GM19328 (cell line): ENCODE results near the gene FMNL3.
A peak's percentile ranks its signal among the peaks of the same experiment; 100 is the strongest.
"Not testable (repeated sequence)": the region's sequence is repeated elsewhere in the genome, so short reads cannot be mapped to it uniquely, and the experiment has no call there.

Experiments used
- ATAC-seq: cut with Tn5 transposase; IDR thresholded peaks from one replicate; pipeline ENCODE4 v1.9.1; 2021; ENCODE audit warnings: mild to moderate bottlenecking, moderate library complexity; ENCODE audit not compliant: unreplicated experiment

Gene FMNL3, protein sequence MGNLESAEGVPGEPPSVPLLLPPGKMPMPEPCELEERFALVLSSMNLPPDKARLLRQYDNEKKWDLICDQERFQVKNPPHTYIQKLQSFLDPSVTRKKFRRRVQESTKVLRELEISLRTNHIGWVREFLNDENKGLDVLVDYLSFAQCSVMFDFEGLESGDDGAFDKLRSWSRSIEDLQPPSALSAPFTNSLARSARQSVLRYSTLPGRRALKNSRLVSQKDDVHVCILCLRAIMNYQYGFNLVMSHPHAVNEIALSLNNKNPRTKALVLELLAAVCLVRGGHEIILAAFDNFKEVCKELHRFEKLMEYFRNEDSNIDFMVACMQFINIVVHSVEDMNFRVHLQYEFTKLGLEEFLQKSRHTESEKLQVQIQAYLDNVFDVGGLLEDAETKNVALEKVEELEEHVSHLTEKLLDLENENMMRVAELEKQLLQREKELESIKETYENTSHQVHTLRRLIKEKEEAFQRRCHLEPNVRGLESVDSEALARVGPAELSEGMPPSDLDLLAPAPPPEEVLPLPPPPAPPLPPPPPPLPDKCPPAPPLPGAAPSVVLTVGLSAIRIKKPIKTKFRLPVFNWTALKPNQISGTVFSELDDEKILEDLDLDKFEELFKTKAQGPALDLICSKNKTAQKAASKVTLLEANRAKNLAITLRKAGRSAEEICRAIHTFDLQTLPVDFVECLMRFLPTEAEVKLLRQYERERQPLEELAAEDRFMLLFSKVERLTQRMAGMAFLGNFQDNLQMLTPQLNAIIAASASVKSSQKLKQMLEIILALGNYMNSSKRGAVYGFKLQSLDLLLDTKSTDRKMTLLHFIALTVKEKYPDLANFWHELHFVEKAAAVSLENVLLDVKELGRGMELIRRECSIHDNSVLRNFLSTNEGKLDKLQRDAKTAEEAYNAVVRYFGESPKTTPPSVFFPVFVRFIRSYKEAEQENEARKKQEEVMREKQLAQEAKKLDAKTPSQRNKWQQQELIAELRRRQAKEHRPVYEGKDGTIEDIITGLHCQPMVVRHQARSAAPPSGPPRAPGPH

DNA sequence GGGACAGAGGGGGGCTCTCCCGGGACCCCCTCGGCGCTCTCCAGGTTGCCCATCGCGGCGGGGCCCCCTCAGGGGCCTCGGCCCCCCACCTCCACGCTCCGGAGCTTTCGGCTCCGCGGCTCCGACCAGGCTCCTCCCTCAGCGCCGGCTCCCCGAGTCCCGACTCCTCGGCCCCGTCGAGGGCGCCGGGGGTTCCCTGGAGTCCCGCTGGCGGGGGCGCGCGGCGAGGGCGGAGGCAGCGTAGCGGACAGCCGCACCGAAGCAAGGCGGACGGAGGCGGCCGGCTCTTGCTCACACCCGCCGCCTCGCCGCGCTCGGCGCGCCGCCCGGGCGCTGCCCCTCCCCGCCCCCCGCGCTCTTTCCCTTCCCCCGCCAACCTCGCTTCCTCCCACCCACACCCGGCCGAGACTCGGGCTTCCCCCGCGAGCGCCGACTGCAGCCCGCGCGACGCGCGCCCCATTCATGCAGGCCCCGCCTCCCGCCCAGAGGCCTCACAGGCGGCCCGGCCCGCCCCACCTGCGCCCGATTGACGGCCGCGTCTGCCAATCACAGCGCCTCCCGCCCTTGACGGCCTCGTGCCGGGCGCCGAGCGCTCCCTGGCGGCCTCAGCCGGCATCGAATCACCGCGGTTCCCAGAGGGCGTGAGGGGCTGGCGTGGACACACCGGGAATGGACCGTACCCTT is at the start of gene FMNL3:
Gene FMNL3, minus strand, starts transcription at position 278 of the 684 bp plus-strand sequence. Its CDS starts 225 bp downstream, at position 53.
- ATAC-seq = peak; percentile 81

DNA sequence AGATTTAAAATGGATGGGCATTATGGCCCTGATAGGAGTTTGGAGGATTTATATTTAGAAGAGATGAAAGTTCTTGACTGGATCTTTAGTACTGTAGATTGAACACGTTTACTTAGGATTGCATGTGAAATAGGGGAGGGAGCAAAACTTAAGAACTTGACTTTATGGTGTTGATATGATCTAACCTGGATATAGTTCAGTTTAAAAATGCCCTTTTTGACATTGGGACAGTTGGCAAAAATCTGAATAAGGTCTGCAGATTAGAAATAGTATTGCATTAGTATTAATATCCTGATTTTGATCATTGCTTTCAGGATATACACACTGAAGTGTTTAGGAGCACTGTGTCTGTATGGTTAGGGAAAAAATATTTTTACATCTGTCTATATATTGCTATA is 43.8 kb upstream of the FMNL3 start:
- ATAC-seq = no peak

DNA sequence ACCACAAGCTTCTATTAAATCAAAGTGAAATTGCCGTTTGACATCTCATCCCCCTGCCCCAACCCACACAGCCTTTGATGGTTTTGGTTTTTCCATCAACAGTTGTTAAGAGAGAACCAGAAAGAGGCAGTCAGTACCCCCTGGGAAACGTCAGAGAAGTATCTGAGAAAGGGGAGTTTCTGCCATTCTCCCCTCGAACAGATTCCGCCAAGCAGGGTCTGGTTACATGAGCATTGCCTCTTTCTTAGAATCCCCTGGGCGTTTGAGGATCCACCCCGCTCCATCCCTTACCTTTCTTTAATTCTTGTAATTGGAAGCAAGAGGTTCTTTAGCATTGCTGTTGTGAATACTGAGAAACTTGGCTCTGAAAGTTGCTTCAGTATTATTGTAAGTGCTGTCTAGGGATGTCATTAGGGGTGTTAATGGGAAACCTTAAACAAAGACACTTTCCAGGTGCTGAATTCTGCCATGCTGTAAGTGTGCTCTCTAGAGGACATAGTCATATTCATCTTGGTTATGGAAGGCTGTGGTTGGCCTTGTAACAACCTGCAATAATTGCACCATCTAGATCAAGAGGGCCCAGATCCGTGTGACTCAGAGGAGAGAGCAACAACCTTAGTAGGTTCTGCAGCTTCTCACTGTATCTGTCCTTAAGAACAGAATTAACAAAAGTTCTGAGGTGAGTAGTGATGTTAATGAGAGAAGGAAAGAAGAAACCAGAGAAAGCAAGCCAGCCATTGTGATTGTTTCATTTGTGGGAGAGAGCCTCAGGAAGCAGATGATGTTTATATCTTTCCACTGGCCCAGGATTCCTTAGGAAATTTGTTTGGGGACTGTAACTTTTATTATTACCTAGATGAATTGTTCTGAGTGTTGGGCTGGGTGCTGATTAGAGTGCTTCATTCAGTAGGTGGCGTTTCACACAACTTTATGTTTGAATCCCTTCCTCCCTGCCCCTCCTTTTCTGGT is 43.1 kb upstream of the FMNL3 start:
- ATAC-seq = no peak

DNA sequence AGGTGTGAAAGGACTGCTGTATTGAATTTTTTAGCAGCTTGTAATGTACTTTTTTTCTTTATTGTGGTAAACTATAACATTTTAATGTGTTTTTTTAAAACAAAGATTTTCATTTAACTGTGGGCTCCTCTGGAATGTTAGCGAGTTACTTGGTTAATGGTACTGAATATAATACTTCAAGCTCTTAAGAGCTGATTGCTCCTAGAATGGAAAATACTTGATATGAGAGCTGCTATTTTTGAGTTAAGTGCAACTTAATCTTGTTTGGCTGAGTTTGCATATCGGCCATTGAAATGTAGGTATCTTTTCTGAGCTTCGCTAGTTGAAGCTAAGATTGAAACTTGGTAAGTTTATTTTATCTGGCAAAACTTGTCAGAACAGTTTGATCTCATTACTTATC is 41.6 kb upstream of the FMNL3 start:
- no peak for ATAC-seq

DNA sequence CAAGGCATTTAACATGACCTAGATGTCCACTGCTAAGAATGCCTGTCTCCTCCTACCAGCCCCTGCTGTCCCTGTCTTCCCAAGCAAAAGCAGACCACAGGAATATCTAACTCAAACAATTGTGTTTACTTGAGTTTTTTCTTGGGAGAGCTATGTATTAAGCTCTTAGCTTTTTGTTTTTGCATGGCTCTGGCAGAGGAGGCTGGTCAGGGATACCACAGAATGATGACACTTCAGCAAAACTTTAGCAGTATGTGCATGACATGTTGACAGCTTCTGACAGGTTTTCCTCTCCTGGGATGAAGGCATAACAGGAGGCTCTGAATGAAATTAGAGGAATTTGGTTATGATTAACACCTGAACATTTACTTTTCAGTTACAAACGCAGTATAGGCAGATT is 41.1 kb upstream of the FMNL3 start:
- no peak for ATAC-seq

DNA sequence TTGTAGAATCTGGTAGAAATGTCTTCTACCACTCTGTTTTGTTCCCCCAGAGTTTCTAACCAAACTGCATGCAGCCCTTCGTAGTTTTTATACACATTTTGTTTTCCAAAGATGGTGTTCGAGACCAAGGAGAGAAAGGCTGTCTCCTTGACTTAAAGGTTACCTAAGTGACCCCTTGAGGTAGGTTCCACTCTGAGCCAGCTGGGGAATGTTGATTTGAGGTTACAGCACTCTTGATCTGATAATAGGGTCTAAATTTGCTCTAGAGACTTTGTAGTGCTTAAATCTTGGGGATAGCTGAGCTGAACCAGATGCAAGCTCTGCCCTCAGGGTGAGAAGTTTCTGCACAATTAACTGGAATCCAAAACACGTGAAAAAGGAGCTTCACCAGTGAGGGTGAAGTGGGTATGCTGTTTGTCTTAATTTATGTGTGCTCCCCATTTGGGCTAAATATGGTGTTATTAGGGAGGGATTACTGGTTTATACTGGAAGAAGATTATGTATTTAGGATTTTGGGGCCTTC is 37.2 kb upstream of the FMNL3 start:
- ATAC-seq = no peak

DNA sequence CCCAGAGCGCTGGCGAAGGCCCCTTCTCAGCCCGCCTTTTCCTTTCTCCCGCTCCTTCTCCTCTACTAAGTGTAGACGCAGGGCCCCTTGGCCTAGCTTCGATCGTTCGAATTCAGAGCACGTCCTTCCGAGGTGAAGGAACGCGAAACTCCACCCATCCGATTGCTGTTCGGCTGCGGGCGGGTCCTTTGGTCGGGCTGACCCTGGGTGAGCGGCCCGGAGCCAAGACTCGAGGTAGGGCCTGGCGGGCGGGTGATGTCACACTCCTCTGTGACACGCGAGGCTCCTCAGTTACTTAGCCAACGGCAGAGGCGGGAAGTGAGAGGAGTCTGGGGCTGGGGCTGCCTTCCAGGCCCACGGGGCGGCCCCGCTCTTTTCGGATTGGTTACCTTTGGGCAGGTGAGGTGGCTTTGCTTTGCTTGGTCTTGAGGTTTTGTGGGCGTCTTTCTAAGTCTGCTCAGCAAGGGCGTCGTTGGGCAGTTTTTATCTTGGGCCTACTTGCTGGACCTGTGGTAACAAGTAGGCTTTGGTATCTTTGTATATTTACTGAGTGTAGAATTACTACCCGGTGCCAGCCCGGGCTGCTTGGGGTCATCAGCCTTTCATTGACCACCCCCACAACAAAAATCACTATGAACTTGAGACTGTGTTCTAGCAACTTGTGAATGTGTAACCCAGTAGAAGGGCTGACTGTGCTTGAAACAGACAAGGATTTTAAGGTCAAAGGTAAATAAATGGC is 34.8 kb upstream of the FMNL3 start:
- ATAC-seq = peak; percentile 32

DNA sequence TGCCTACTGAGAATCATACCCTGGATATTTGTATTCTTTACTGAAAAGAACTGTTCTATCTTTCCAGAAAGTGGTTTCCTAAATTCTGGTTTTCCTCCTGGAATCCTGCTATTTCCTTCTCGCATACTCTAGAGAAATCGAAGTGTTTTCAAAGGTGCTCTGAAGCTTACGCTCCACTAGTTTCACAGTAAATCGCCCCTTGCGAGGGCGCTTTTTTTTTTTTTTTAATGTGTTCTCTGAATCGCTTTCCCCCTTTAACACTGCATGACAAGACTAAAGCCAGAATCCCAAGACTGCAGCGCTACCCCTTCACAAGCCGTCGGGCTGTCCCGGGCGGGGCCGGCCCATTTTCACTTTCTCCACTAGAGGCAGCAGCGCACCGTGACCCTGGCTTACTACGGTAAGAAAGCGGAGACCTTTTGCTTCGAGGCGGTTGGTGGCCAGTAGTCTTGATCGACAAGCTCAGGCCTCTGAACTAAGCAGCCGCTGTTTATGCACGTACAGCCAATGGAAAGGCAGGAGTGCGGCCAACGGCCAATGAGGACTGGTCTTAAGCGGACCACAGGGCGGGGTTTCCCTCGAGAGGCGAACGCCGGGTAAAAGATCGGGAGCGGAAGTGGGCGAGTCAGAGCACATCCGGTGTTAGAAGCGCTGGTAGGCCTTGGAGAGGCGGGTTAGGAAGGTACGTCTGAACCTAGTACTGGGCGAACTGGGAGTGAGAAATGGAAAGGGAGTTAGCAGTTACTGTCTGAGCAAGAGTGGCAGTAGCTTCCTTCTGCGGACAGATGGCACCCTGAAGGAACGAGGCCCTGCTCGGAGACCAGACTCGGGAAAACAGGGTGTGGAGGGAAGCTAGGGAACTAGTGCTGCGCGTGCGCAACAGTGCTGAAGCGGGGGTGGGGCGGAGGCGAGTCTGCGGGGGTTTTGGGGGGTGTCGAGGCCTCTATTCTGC is 34.0 kb upstream of the FMNL3 start, which contains the start of gene TMBIM6:
Gene TMBIM6, plus strand, starts transcription at position 628 of the 952 bp plus-strand sequence. CDS start 10,937 bp downstream, outside the sequence.
- ATAC-seq = peak; percentile 97

DNA sequence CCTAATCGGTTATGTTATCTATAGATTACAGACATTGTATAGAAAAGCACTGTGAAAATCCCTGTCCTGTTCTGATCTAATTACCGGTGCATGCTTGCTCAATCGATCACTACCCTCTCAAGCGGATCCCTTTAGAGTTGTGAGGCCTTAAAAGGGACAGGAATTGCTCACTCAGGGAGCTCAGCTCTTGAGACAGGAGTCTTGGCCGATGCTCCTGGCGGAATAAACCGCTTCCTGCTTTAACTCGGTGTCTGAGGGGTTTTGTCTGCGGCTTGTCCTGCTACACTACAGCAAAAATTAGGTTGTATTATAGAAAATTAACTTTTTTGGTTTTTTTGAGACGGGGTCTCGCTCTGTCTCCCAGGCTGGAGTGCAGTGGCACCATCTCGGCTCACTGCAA is 33.1 kb upstream of the FMNL3 start:
- not testable (repeated sequence) for ATAC-seq

DNA sequence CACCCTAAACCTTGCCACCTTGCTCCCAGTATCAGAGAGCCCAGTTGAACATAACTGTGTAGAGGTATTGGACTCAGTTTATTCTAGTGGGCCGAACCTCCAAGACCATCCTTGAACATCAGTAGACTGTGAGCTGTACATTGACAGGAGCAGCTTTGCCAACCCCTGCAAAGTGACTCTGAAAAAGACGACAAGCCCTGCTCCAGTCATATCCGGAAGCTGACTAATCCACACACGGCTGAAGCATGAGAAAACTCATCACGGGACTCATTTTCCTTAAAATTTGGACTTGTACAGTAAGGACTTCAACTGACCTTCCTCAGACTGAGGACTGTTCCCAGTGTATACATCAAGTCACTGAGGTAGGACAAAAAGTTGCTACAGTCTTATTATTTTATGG is 31.5 kb upstream of the FMNL3 start:
- ATAC-seq = not testable (repeated sequence)

DNA sequence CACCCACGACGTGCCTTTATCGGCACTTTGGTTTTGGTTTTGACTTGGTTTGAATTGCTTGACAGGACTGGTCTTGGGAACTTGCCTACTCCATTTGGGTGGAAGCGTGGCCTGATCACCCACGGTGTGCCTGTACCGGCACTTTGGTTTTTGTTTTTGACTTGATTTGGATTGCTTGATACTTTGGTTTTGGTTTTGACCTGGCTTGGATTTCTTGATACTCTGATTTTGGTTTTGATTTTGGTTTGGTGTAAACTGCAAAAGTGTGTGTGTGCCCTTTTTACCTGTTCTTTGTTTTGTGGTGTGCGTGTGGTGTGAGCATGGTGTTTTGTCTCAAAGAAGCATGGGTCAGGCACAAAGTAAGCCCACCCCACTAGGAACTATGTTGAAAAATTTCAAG is 27.7 kb upstream of the FMNL3 start:
- not testable (repeated sequence) for ATAC-seq

DNA sequence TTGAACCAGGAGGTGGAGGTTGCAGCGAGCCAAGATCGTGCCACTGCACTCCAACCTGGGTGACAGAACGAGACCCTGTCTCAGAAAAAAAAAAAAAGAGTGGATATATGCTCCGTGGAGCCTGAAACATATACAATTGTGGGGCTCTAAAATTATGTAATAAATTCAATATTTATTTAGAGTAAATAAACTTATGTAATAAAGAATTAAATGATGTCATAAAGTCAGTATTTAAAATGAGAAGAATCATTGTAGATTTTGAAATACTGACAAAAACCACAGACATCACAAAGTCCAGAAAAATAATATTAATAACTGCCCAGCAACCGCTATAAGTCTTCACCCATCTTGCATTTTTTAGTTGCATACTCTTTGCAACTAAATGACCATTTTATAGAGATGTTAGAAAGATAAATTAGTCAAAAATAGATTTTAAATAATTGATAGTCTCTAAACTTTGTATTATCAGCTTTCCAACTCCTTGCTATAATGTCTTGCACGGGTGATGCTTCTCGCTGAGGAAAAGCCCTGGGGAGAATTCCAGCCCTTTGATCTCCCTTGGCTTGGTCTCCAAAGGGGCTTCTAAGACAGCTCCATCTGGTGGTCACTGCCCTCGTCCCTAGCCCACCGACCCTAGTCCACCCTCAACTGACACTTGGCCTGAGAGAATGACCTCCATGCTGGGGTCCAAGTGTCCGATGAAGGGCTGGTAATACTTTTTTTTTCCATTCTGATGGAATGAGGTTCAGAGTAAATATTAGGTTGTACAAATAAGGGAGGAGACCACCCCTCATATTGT is 26.2 kb upstream of the FMNL3 start:
- ATAC-seq = no peak

DNA sequence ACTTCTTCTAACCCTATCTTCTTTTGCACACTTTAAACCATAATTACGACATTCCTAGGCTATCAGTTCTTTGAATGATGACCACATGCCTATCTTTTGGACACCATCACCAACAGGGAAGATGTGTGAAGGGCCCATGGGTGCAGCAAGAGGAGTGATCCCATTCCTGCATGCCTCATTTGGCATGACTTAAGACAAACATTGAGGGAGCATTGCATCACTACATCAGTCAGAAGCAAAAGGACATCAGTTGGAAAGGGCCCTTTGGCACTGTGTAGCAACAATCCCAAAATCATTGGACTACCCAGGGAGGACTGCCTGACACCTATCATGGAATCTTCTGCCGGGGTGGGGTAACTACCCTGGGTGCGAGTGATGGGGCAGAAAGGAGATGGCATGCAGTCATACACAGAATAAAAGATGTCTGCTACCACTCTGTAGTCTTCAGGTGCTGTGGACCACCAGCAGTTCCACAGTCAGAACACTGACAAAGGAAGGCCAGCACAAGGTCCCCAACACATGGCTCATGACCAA is 23.4 kb upstream of the FMNL3 start:
- no peak for ATAC-seq

DNA sequence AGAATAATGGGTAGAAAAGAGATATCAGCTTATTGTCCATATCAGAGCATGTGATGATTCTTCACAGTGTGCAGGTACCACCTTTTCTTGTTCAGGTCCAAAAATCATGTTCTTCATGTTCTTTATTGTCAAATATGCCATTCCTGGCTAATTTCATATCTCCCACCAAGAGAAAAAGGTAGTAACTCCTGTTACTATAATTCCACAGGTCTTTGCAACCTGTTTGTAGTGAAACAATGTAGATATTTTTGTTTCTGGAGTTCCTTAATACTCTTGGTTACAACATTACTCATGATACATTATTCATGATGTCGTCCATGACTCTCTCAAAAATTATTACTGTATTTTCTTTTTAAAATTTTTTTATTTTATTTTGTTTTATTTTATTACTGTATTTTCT is 22.8 kb upstream of the FMNL3 start:
- ATAC-seq = no peak

DNA sequence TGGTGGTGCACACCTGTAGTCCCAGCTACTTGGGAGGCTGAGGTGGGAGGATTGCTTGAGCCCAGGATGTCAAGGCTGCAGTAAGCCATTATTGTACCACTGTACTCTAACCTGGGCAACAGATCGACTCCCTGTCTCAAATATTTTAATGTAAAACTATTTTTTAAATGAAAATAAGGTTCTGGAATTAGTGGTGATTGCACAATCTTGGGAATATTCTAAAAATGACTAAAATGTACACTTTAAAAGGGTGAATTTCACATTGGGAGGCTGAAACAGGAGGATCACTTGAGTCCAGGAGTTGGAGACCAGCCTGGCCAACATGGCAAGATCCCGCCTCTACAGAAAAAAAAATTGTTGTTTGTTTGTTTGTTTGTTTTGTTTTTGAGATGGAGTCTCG is 21.2 kb upstream of the FMNL3 start:
- no peak for ATAC-seq

DNA sequence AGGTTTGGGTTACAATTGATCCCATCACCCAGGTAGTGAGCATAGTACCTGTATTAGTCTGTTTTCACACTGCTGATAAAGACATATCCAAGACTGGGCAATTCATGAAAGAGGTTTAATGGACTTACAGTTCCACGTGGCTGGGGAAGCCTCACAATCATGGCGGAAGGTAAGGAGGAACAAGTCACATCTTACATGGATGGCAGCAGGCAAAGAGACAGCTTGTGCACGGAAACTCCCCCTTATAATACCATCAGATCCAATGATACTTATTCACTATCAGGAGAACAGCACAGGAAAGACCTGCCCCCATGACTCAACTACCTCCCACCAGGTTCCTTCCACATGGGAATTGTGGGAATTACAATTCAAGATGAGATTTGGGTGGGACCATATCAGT is 14.2 kb upstream of the FMNL3 start:
- ATAC-seq = not testable (repeated sequence)

DNA sequence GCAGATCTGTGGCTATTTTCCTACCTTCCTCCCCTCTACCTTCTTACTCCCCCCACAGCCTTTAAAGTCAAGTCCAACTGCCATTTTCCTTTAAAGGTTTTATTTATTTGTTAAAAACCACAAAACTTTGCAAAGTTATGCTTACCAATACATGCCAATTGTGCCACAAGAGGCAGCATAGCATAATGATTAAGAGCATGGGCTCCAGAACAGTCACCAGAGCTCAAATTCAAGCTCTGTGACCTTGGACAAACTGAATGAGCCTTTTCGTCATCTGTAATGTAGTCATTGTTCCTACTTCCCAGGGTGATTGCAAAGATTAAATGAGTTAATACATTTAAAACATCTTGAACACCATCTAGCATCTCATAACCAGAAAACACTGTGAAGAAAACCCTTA is 13.0 kb upstream of the FMNL3 start:
- ATAC-seq = no peak
